ENCODE measurements around the gene CORO7. TPM values are rescaled to one million over a fixed set of nuclear protein-coding genes. Genes with fewer than 3 reads are reported as not detected.

The CORO7 gene
- total RNA-seq, 4 donors from 2014 or later, result 11.0 to 38.9 (median 17.8) TPM

DNA sequence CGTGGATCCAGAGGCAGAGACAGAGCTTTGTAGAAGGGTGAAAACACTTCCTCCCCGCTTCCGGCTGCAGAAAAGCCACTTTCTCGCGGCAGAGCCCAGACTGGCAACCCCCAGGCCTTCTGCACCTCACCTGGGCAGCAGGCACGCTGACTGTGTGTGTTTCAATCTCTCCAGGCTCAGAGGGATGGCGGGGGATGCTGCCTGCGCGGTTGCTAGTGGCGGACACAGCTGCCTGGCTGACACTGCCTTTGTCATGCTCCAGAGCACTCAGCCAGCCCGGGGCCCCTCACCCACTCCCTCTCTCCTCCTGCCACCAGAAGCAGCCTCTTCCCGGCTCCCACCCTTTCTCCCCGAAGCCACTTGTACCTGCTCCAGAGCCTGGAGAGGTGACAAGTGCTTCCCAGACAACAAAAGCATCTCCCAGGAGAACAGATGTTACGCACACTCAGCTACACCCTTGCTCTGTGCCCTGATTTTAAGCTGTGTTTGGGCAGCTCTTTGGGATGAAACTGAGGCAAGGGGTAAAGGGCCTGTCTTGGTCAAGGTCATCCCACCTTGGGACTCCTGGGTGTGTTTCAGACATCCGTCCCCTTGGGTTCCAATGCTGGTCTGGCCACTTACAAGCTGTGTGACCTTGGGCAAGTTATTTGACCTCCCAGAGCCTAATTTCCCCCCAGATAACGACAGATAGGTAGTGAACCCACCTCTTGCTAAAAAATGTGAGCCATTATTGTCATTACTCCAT, 109.8 kb downstream of the CORO7 start:
- peaks cover 0 to 36% (median 4%) of the 10 kb centered on the region in 3 donors for H3K4me1 ChIP-seq
- no peaks in the 10 kb centered on the region for H3K27me3 ChIP-seq
- H3K36me3 ChIP-seq, result no peaks in the 10 kb centered on the region
- H3K9me3 ChIP-seq, result no peaks in the 10 kb centered on the region
- ATAC-seq, result no peak
- H3K4me3 ChIP-seq, result peak overlapping the region; percentile 24 to 54
- no peak for TF ChIP-seq POLR2A (IDR thresholded peaks at IDR 0.05)
- no peak for TF ChIP-seq EP300 (IDR thresholded peaks at IDR 0.05)
- TF ChIP-seq, protein P1, sequence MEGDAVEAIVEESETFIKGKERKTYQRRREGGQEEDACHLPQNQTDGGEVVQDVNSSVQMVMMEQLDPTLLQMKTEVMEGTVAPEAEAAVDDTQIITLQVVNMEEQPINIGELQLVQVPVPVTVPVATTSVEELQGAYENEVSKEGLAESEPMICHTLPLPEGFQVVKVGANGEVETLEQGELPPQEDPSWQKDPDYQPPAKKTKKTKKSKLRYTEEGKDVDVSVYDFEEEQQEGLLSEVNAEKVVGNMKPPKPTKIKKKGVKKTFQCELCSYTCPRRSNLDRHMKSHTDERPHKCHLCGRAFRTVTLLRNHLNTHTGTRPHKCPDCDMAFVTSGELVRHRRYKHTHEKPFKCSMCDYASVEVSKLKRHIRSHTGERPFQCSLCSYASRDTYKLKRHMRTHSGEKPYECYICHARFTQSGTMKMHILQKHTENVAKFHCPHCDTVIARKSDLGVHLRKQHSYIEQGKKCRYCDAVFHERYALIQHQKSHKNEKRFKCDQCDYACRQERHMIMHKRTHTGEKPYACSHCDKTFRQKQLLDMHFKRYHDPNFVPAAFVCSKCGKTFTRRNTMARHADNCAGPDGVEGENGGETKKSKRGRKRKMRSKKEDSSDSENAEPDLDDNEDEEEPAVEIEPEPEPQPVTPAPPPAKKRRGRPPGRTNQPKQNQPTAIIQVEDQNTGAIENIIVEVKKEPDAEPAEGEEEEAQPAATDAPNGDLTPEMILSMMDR (IDR thresholded peaks at IDR 0.05), result no peak
- no peak for TF ChIP-seq POLR2AphosphoS5 (IDR thresholded peaks at IDR 0.05)
- peak overlapping the region; percentile 34 to 87 (median 80) for H3K27ac ChIP-seq
- 69 to 81% methylated on average over 3 to 5 of the region's 16 CpGs for WGBS, 2 donors (ENCODE audit: low coverage in 1 of 2)

Small RNAs within 50 kb of the gene (small RNA-seq; reads per million reads assigned to genes)
- 0 reads per million in 4 donors for gene AC012676.2

Other genes with a start within 250 kb of the CORO7 start
- 1 to 10 TPM; 1.2 to 3.4 (median 2.4) TPM for gene SRL, start 174.5 kb downstream of the CORO7 start, total RNA-seq
- 1 to 10 TPM; 3.3 to 5.9 (median 4.7) TPM for gene TFAP4, start 143.6 kb downstream of the CORO7 start, total RNA-seq
- 10 to 100 TPM in 1 of 4 donors, 1 to 10 TPM in 3; 5.7 to 26.9 (median 7.9) TPM for gene GLIS2, start 100.5 kb downstream of the CORO7 start, total RNA-seq
- gene PAM16, start 65.3 kb downstream of the CORO7 start, total RNA-seq, result 10 to 100 TPM; 26.0 to 37.3 (median 34.7) TPM
- gene VASN, start 44.7 kb downstream of the CORO7 start, total RNA-seq, result 10 to 100 TPM in 3 of 4 donors, 1 to 10 TPM in 1; 6.8 to 35.8 (median 19.9) TPM
- gene DNAJA3, start 9.3 kb upstream of the CORO7 start, total RNA-seq, result 10 to 100 TPM; 39.6 to 55.6 (median 43.9) TPM
- 10 to 100 TPM; 32.9 to 49.7 (median 39.3) TPM for gene NMRAL1, start 58.0 kb upstream of the CORO7 start, total RNA-seq
- 10 to 100 TPM; 26.3 to 66.3 (median 36.2) TPM for gene HMOX2, start 59.8 kb upstream of the CORO7 start, total RNA-seq
- gene CDIP1, start 122.2 kb upstream of the CORO7 start, total RNA-seq, result 10 to 100 TPM; 13.2 to 31.5 (median 18.7) TPM
- gene C16orf96, start 139.7 kb upstream of the CORO7 start, total RNA-seq, result under 1 TPM in 1 of 4 donors, not detected in 3; 0.40 TPM
- gene UBALD1, start 198.3 kb upstream of the CORO7 start, total RNA-seq, result 10 to 100 TPM in 3 of 4 donors, 1 to 10 TPM in 1; 5.9 to 24.0 (median 14.3) TPM
- 10 to 100 TPM; 29.2 to 67.0 (median 40.5) TPM for gene MGRN1, start 208.2 kb upstream of the CORO7 start, total RNA-seq

Data from gastroesophageal sphincter (tissue), 4 donors.